Activated CD8-positive, alpha-beta memory T cell treated with anti-CD3 and anti-CD28 coated beads for 1 hour (primary cell): Measurements from ENCODE around the gene KCNMA1.
"Not testable (repeated sequence)": the region's sequence is repeated elsewhere in the genome, so short reads cannot be mapped to it uniquely, and the experiment has no call there.

ENCODE experiments used
- DNase-seq, 2 donors: peaks; one replicate each; pipeline ENCODE4 v3.0.0-alpha.2; 2020; ENCODE audit warnings: low read depth in 1 of 2; ENCODE audit errors: extremely low read depth in 1 of 2

KCNMA1 gene

GRCh38 chr10:77608281-77608680 is 29.3 kb downstream of the KCNMA1 start:
- DNase-seq, result no peak

DNA sequence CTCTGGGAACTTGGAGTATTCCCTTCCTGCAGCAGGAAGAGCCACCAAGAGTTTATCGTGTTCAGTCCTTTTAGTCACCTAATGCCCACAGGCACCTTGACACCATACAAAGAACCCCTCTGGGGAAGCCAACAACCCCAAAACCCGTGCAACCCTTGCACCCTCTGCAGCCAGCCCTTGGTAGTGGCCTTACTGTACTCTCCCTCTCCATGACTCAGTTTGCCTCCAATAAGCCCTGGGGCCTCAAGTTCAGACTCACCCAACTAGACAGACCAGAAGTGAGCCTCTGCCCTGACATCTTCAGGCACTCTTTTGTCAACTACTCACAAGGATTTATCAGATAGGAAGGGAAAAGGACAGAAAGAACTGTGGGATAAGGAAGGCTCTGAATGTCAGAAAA is 30.9 kb downstream of the KCNMA1 start:
- no peak for DNase-seq

DNA sequence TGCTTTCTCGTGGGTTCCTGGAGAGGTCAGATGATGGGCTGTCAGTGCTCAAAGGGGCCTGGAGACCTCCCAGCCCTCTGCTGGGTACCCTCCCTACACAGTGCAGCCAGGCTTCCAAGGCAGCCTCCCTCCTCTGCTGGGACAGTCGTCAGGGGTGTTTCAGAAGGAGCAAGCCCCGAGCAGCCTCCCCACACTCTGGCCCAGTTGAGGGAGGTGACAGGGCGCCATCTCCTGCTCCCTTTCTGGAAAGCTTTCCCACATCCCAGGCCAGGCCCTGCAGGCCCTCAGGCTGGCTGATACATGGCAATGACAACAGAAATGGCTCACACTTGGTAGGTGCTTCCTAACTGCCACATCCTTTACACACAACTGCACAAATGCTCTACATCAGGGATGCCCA is 32.1 kb downstream of the KCNMA1 start:
- DNase-seq, result no peak

GRCh38 chr10:77604941-77605351 is 32.7 kb downstream of the KCNMA1 start:
- DNase-seq, result no peak

DNA sequence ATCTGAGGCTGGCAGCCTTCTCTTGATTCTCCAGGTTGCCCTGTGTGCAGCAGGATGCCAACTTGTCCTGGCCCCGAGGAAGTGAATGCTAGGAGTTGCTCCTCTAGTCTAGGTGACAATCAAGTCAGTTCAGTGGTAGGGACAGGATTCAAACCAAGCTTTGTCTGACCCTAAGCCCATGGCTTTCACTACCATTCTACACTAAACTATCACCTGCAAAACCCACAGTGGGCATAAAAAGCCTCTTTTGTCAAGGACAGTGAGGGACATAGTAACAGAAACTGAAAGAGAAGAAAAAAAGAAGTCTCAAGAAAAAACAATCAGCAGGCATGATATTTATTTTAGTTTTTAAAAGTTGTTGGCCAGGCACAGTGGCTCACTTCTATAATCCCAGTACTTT is 33.5 kb downstream of the KCNMA1 start:
- no peak for DNase-seq

DNA sequence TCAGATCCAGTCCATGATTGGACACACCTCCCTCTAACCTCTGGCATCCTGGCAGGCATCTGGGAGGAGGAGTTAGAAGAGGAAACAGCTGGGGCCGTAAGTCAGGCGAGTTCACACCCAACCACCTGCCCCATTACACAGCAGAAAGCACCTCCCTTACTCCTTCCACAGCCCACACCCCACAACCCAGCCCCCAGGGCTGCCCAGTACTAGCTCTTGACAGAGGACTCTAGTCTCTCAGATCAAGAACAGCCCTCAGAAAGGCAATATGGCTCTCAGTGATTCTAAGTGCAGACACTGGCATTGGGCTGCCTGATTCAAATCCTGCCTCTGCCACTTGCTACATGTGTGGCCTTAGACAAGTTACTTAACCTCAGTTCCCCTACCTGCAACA is 34.1 kb downstream of the KCNMA1 start:
- no peak for DNase-seq

DNA sequence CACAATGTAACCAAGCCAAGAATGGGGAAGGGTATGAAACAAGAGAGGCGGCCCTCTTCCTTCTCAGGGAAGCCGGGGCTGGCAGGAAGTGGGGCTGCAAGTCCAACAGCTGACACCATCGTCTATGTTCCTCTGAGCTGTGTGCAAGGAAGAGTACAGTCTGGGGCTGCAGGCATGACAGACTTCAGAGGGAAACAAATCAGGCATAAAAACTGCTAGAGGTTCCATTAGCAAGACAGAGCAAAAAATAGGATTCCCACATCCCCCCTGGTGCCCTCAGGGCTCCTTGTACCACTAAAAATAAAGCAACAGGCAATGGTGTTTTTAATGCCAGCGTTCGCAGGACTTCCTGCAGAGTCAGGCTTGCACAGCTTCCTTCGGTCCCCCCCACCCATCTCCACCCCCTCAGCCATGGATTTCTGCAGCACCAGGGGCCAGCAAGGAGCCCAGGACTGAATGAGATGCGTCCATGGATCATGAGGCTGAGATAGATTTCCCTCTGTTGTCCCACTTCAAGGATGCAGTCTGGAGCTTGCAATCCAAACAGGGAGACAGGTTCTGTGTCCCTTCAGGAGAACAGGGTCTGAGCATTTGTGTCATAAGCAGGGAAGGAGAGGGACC is 34.6 kb downstream of the KCNMA1 start:
- DNase-seq, result no peak

DNA sequence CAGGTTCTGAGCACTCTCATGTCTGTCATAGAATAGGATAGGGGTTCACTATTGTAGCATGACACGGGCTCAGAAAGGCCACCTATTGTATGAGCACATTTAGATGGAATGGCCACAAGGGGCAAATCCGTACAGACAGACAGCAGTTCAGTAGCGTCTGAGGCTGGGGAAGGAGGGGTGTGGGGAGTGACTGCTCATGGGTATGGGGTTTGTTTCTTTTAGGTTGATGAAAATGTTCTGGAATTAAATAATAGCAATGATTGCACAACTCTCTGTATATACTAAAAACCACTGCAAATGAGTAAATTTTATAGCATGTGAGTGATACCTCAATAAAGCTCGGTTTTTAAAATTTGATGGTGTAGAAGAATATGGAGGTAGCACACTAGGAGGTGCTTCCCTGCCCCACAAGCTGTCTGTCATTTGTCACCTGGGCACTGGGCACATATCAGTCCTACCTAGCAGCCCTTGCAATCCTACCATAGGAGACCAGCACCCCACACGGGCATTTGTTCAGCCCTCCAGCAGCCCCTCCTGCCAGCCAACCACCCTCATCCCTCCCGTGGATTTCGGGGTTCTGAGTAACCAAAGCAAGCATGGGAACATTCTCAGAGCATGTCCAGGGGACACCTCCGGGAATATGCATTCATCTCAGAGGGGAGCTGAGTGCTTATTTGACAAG is 35.2 kb downstream of the KCNMA1 start:
- DNase-seq, result no peak

- no peak for DNase-seq
Observed at GRCh38 chr10:77601488-77601887, 36.1 kb downstream of the KCNMA1 start.

DNA sequence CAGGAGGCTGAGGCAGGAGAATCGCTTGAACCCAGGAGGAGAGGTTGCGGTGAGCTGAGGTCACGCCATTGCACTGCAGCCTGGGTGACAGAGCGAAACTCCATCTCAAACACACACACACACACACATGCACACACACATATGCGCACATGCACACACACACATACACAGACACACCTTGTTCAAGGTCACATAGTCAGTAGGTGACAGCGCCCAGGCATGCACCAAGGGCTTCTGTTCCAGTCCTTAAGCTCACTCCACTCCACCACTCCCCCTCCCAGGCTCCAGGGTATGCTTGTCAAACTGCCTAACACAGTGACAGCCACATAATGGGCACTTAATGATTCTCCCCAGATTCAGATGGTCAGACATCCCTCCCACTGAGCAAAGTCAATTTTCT is 37.0 kb downstream of the KCNMA1 start:
- no peak for DNase-seq

- no peak for DNase-seq
Observed at GRCh38 chr10:77599651-77600050, 38.0 kb downstream of the KCNMA1 start.

- DNase-seq, result no peak
Observed at GRCh38 chr10:77598606-77599005, 39.0 kb downstream of the KCNMA1 start.

- DNase-seq, result no peak
Observed at GRCh38 chr10:77597560-77597959, 40.0 kb downstream of the KCNMA1 start.

- no peak for DNase-seq
Observed at GRCh38 chr10:77594471-77594783, 43.2 kb downstream of the KCNMA1 start.

- no peak for DNase-seq
Observed at GRCh38 chr10:77593771-77594470, 43.7 kb downstream of the KCNMA1 start.

- DNase-seq, result no peak
Observed at GRCh38 chr10:77592946-77593636, 44.5 kb downstream of the KCNMA1 start.

DNA sequence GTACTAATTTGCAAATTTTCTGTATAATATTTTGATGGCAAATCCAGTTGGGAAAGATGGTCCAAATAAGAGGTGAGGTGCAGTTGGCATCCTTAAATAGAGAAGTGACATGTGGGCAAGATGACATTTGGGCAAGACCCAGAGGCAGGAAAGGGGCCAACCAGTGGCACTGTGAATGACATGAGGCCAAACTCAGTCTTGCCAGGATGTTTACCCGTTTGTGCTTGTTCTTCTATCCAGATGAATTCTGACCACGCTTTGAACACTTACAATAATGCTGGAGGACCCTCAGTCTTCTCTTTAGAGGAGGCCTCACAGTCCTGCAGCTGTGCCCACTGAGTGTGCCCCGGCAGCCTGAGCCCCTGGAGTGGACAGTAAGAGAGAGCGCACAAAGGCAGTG is 45.1 kb downstream of the KCNMA1 start:
- DNase-seq, result no peak

DNA sequence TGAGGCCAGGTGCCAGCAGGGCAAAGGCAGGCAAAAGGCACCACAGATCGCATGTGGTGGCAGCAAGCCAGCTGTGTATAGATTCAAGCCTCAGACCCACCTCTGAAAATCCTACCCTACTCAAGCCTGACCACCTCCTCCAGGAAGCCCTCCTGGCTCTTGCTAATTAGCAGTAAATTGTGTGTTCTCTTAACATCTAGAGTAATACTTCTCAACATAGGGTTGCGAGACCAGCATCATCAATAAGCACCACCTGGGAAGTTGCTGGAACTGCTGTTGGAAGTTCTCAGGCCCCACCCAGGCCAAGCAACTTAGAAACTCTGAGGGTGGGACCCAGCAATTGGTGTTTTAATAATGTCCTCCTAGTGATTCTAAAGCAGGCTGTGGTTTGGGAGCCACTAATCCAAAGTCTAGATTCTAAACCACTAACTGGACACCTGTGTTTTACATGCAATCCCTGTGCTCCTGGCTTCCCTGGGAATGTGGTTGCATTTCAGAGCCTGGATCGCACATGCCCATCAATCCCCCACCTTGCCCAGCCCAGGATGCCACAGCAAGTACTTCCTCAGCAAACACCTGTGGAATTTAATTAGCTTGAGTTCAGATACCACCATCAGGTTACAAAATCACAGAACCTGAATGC is 46.2 kb downstream of the KCNMA1 start:
- no peak for DNase-seq

- no peak for DNase-seq
Observed at GRCh38 chr10:77590344-77591237, 47.0 kb downstream of the KCNMA1 start.

DNA sequence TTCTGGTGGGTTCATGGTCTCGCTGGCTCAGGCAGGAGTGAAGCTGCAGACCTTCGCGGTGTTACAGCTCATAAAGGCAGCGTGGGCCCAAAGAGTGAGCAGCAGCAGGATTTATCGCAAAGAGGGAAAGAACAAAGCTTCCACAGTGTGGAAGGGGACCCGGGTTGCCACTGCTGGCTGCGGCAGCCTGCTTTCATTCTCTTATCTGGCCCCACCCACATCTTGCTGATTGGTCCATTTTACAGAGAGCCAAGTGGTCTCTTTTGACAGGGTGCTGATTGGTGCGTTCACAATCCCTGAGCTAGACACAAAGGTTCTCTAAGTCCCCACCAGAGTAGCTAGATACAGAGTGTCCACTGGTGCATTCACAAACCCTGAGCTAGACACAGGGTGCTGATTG is 47.9 kb downstream of the KCNMA1 start:
- not testable (repeated sequence) for DNase-seq
